Measurements from ENCODE around the gene NFIC. TPM values are rescaled to one million over a fixed set of nuclear protein-coding genes. Genes with fewer than 3 reads are reported as not detected.

NFIC gene
- total RNA-seq, 8 experiments from 2014 or later, result 0.82 to 77.5 (median 6.3) TPM

- H3K27ac ChIP-seq, result no peak overlapping the region
- peaks cover 0 to 5% of the 10 kb centered on the region in 2 donors for H3K4me1 ChIP-seq (replicated peaks in 1 of 2)
- in situ Hi-C loops (cut with MboI; ENCODE audit: low pct_unique_long_range_greater_than_20kb in 2 of 9, low sequenced_read_pairs in 9 of 9, unreplicated experiment in 9 of 9), result no loop called here
- ATAC-seq (replicated peaks in 6 of 8), result no peak
- 30 to 100% (median 35%) methylated on average over 1 to 5 of the region's 5 CpGs; no CpG with 5 or more reads in 2 of the 10 experiments for WGBS, 10 experiments
- no peak overlapping the region for H3K4me3 ChIP-seq
Measured at GRCh38 chr19:3353493-3353892, 12.9 kb upstream of the NFIC start.

GRCh38 chr19:3356805-3357204 is 9.6 kb upstream of the NFIC start:
- WGBS, 10 experiments, result 40 to 92% (median 59%) methylated on average over 1 to 2 of the region's 2 CpGs; no CpG with 5 or more reads in 2 of the 10 experiments
- in situ Hi-C loops (cut with MboI; ENCODE audit: low pct_unique_long_range_greater_than_20kb in 2 of 9, low sequenced_read_pairs in 9 of 9, unreplicated experiment in 9 of 9), result no loop called here
- peaks cover 0 to 11% of the 10 kb centered on the region in 2 donors for H3K4me1 ChIP-seq (replicated peaks in 1 of 2)
- no peak overlapping the region for H3K27ac ChIP-seq
- no peak overlapping the region for H3K4me3 ChIP-seq
- no peak for ATAC-seq (replicated peaks in 6 of 8)

- no peak for ATAC-seq (replicated peaks in 6 of 8)
- no peak overlapping the region for H3K4me3 ChIP-seq
- in situ Hi-C loops (cut with MboI; ENCODE audit: low pct_unique_long_range_greater_than_20kb in 2 of 9, low sequenced_read_pairs in 9 of 9, unreplicated experiment in 9 of 9), result no loop called here
- WGBS, 10 experiments, result 0 to 100% (median 69%) methylated on average over 1 to 5 of the region's 16 CpGs; no CpG with 5 or more reads in 1 of the 10 experiments
- H3K4me1 ChIP-seq (replicated peaks in 1 of 2), result peaks cover 0 to 11% of the 10 kb centered on the region in 2 donors
- no peak overlapping the region for H3K27ac ChIP-seq
Measured at GRCh38 chr19:3357271-3357991, 9.0 kb upstream of the NFIC start.

- ATAC-seq (replicated peaks in 6 of 8), result peak in 5 of 8 experiments; percentile 20 to 45 (median 36)
- in situ Hi-C loops (cut with MboI; ENCODE audit: low pct_unique_long_range_greater_than_20kb in 2 of 9, low sequenced_read_pairs in 9 of 9, unreplicated experiment in 9 of 9), result no loop called here
- Histone ChIP-seq H3K4me1 (replicated peaks in 1 of 2) (peaks cover 0 to 11% of the 10 kb centered on the region in 2 donors), H3K27ac (no peak overlapping the region), H3K4me3 (peak overlapping the region; percentile 66 to 94 (median 85))
- WGBS, 10 experiments, result 0 to 48% (median 12%) methylated on average over 1 to 10 of the region's 38 CpGs; no CpG with 5 or more reads in 6 of the 10 experiments
Measured at GRCh38 chr19:3357992-3358688, 8.2 kb upstream of the NFIC start.

- ATAC-seq (replicated peaks in 6 of 8), result peak in 5 of 8 experiments; percentile 19 to 37 (median 29)
- 2% methylated on average over 9 of the region's 27 CpGs; no CpG with 5 or more reads in 9 of the 10 experiments for WGBS, 10 experiments
- Histone ChIP-seq H3K4me1 (replicated peaks in 1 of 2) (peaks cover 0 to 11% of the 10 kb centered on the region in 2 donors), H3K27ac (no peak overlapping the region), H3K4me3 (peak overlapping the region; percentile 66 to 94 (median 85))
- in situ Hi-C loops (cut with MboI; ENCODE audit: low pct_unique_long_range_greater_than_20kb in 2 of 9, low sequenced_read_pairs in 9 of 9, unreplicated experiment in 9 of 9), result no loop called here
Measured at GRCh38 chr19:3358689-3359014, 7.7 kb upstream of the NFIC start.

- no CpG with 5 or more reads among the region's 129 CpGs for WGBS, 10 experiments
- peak; percentile 39 to 55 (median 46) for ATAC-seq (replicated peaks in 6 of 8)
Measured at GRCh38 chr19:3359015-3359918, 7.1 kb upstream of the NFIC start.

GRCh38 chr19:3359919-3360420 is 6.4 kb upstream of the NFIC start:
- Histone ChIP-seq H3K4me3 (peak overlapping the region; percentile 66 to 94 (median 85)), H3K4me1 (replicated peaks in 1 of 2) (peaks cover 0 to 11% of the 10 kb centered on the region in 2 donors), H3K27ac (no peak overlapping the region)
- in situ Hi-C loops (cut with MboI; ENCODE audit: low pct_unique_long_range_greater_than_20kb in 2 of 9, low sequenced_read_pairs in 9 of 9, unreplicated experiment in 9 of 9), result no loop called here
- peak; percentile 5 to 67 (median 30) for ATAC-seq (replicated peaks in 6 of 8)
- WGBS, 10 experiments, result no CpG with 5 or more reads among the region's 81 CpGs

More at GRCh38 chr19:3359015-3359918, 7.1 kb upstream of the NFIC start:
- in situ Hi-C loops (cut with MboI; ENCODE audit: low pct_unique_long_range_greater_than_20kb in 2 of 9, low sequenced_read_pairs in 9 of 9, unreplicated experiment in 9 of 9), result no loop called here
- H3K4me3 ChIP-seq, result peak overlapping the region; percentile 66 to 94 (median 85)
- H3K27ac ChIP-seq, result no peak overlapping the region
- peaks cover 0 to 11% of the 10 kb centered on the region in 2 donors for H3K4me1 ChIP-seq (replicated peaks in 1 of 2)

GRCh38 chr19:3360421-3361383 is 5.7 kb upstream of the NFIC start:
- WGBS, 10 experiments, result 0% methylated on average over 1 of the region's 90 CpGs; no CpG with 5 or more reads in 9 of the 10 experiments
- peak; percentile 16 to 54 (median 38) for ATAC-seq (replicated peaks in 6 of 8)
- in situ Hi-C loops (cut with MboI; ENCODE audit: low pct_unique_long_range_greater_than_20kb in 2 of 9, low sequenced_read_pairs in 9 of 9, unreplicated experiment in 9 of 9), result no loop called here
- Histone ChIP-seq H3K4me3 (peak overlapping the region; percentile 66 to 94 (median 85)), H3K27ac (no peak overlapping the region), H3K4me1 (replicated peaks in 1 of 2) (peaks cover 0 to 13% of the 10 kb centered on the region in 2 donors)

- no peak for ATAC-seq (replicated peaks in 6 of 8)
- WGBS, 10 experiments, result 0 to 30% (median 12%) methylated on average over 1 to 16 of the region's 27 CpGs; no CpG with 5 or more reads in 1 of the 10 experiments
- no peak overlapping the region for H3K27ac ChIP-seq
- peaks cover 5 to 16% of the 10 kb centered on the region in 2 donors for H3K4me1 ChIP-seq (replicated peaks in 1 of 2)
- in situ Hi-C loops (cut with MboI; ENCODE audit: low pct_unique_long_range_greater_than_20kb in 2 of 9, low sequenced_read_pairs in 9 of 9, unreplicated experiment in 9 of 9), result no loop called here
- H3K4me3 ChIP-seq, result peak overlapping the region in 4 of 5 donors; percentile 66 to 94 (median 81)
Measured at GRCh38 chr19:3361384-3362216, 4.8 kb upstream of the NFIC start.

GRCh38 chr19:3362217-3362906 is 4.0 kb upstream of the NFIC start:
- Histone ChIP-seq H3K27ac (no peak overlapping the region), H3K4me1 (replicated peaks in 1 of 2) (peaks cover 12 to 22% of the 10 kb centered on the region in 2 donors), H3K4me3 (no peak overlapping the region)
- in situ Hi-C loops (cut with MboI; ENCODE audit: low pct_unique_long_range_greater_than_20kb in 2 of 9, low sequenced_read_pairs in 9 of 9, unreplicated experiment in 9 of 9), result no loop called here
- WGBS, 10 experiments, result 0 to 80% (median 33%) methylated on average over 1 to 5 of the region's 9 CpGs; no CpG with 5 or more reads in 4 of the 10 experiments
- no peak for ATAC-seq (replicated peaks in 6 of 8)

Measured in motor neuron (in vitro differentiated cells).